RPMI7951 (cell line): Measurements from ENCODE around the gene MAMDC4. TPM values are rescaled to one million over a fixed set of nuclear protein-coding genes. Genes with fewer than 3 reads are reported as not detected.

Source experiments
- DNase-seq: peaks from one replicate; pipeline ENCODE4 v3.0.0-alpha.2; 2012; ENCODE audit warnings: low read depth
- total RNA-seq: library from RNA; depleted of rRNA; stranded (reverse); fragments of >200 nt; shearing (Covaris generic); gene quantifications from 2 replicates; pipeline ENCODE4 v1.2.3, GENCODE V29; 2014; rRNA removed

Gene MAMDC4
- total RNA-seq, 1 experiment from 2014 or later: 0.36 TPM

DNA sequence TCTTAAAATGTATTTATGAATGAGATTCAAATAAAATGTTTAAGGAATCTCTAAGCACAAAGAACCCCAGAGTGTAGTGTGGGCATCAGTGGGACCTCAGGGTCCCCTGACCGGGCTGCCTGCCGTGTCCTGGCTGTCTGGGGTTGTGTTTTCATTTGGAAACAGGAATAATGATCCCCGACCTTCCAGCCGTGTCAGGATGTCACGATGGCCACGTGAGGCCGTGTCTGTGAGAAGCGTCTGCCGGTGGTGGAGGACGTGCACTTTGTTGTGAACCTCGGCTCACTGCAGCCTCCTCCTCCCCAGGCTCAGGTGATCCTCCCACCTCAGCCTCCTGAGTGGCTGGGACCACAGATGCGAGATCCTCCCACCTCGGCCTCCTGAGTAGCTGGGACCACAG is 38.5 kb downstream of the MAMDC4 start:
- DNase-seq: no peak

GRCh38 chr9:136896027-136896426 is 43.9 kb downstream of the MAMDC4 start:
- DNase-seq: no peak

DNA sequence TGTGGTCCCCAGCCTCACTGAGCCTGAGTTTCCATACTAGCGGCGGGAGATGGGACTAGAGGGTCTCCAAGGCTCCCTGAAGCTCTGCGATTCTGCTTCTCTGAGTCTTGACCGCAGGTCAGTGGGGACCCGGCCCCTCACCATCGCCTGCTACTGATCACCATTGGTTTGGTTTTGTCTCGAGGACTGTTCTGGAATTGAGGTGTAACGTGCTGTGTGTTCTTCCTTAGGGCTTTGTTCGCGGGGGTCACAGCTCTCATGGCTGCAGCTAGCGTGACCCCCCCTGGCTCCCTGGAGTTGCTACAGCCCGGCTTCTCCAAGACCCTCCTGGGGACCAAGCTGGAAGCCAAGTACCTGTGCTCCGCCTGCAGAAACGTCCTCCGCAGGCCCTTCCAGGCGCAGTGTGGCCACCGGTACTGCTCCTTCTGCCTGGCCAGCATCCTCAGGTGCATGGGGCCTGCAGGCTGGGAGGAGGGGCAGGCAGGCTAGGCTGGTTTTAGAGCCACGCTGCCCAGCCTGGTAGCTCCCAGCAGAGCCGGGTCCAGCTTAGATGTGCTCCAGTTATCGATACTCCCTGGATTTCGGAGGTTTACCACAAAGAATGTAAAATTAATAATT is 46.4 kb downstream of the MAMDC4 start:
- no peak for DNase-seq

DNA sequence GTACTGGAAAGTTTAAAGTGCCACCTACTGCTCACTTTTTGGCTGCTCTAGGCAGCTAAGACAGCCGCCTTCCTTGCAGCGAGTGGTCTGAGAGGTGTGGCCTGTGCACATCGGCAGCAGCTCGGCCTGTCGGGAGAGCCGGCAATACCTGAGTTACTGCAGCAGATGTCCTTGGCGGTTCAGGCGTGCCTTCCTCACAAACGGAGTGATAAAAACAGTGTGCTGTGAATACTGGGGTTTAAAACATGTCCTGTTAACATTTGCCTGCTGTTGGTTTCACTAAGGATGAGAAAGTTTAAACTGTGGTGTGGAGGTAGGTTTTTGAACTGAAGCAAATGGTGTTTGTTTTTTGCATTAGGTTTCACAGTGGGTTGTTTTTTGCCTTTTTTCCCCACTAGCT is 47.0 kb downstream of the MAMDC4 start:
- DNase-seq: no peak

GRCh38 chr9:136900556-136900955 is 48.4 kb downstream of the MAMDC4 start:
- DNase-seq: no peak

- no peak for DNase-seq
Observed at GRCh38 chr9:136900988-136901515, 48.9 kb downstream of the MAMDC4 start.

DNA sequence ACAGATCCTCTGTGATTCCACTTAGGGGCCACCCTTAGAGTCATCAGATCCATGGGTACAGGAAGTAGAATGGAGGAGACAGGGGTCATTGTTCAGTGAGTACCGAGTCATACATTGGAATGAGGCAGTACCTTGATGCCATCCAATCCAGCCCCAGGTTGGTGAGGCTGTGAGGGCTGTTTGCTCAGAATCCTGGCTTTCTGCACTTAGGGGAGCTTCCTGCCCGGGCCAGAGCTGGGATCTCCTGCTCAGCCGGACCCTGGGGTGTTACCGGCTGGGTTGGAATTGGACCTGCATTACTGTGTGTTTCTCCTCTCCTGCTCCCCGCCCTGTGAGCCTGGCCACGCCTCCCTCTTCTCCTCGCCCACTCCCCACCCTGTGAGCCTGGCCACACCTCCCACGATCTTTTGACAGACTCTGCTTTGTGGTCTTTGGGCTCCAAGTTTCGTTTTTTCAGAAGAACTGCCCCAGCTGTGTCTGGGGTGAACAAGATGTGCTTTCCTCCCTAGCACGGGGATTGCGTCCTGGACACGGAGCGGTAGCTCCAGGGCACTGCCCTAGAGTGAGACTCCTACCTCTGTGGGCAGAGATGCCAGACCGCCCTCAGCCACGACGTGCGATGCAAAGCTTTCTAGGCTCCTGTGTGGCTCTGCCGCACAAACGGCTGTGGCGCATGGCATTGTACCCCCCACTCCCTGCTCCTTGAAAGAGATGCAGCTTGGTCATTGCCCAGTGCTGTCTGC is 49.5 kb downstream of the MAMDC4 start:
- peak; percentile 76 for DNase-seq

DNA sequence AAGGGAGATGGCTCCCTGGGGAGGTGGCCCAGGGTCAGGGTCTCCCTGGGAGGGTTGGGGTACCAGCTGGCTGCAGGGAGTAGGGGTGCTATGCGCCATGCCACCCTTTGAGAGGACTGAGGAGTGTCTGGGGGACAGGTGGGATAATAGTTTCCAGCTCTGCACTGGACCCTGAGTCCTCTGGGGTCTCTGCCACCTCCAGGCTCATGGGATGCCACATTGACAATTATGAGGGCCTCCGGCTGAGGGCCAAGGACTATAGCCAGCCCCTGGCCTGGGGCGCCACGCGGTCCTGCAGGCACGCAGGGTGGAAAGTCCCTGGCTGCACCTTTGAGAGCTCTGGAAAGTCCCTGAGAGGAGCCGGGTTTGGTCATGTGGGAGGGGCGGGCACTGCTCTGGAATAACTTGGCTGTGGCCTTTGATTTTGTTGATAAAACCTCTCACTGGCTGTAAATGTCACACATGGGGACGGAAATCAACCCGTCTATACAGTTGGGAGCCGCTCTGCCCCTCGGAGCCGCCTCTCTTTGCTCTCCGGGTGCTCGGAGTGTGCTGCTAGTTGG is 50.2 kb downstream of the MAMDC4 start:
- DNase-seq: peak; percentile 91

DNA sequence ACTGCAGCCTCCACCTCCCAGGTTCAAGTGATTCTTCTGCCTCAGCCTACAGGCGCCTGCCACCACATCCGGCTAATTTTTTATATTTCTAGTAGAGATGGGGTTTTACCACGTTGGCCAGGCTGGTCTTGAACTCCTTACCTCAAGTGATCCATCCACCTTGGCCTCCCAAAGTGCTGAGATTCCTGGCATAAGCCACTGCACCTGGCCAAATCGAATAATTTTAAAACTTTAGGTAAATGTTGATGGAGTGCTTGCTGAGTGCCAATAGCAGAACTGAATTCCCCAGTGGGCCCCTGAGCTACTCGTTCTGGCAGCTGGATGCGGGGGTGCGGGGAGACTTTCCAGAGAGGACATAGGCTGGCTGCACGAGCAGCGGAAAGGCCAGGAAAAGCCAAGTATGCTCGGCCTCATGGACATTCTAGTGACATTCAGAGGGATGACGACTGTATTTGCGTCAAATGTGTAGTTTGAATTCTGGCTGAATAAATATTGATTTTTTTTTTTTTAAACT is 51.0 kb downstream of the MAMDC4 start:
- DNase-seq: no peak

- no peak for DNase-seq
Observed at GRCh38 chr9:136906266-136906665, 54.1 kb downstream of the MAMDC4 start.

DNA sequence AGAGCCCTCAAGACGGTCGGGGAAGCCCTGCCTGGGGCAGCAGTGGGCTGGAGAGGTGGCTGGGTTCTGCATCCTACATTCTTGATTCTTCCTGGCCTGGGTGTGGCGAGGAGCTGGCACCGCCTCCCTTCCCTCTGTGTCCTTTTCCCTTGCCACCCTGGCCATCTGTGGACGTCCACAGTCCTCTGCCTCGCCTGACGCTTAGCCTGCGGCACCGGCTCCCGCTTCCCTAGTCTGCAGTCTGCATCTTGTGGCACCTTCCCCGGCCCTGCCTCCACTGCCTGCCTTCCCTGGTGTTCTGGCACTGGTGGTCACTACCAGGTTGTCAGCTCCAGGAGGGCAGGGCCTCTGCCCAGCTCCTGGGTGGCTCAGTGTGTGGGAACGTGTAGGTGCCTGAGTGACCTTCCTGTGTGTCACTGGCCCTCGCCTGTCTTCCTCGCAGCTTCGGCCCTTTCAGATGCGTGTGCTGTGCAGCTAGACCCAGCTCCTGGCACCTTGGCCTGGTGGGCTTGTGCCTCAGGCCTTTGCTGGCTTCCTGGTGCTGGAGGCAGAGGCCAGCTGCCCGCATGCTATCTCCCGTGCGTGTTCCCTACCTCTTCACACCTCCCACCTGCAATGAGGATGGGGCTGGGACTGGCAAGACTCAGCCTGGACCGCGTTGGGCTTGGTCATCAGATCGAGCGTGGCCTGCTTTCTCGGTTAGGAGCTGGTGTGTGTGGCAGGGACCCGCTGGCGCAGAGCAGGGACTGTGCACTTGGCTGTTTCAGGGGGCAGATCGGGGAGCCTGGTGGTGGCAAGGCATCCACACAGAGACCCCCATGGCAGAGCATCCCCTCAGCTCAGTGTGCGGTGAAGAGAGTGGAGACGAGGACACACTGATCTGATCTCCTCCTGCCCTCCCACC is 55.1 kb downstream of the MAMDC4 start:
- no peak for DNase-seq

Other genes starting within 250 kb of the MAMDC4 start
- 1.6 and 4.1 TPM in 2 replicates for gene EGFL7, start 189.4 kb upstream of the MAMDC4 start, total RNA-seq
- gene AGPAT2, start 164.9 kb upstream of the MAMDC4 start, total RNA-seq: 20.4 and 34.7 TPM in 2 replicates
- not detected in 2 replicates for gene DIPK1B, start 139.8 kb upstream of the MAMDC4 start, total RNA-seq
- gene LCN10, start 109.4 kb upstream of the MAMDC4 start, total RNA-seq: 0.10 TPM in 1 of 2 replicates, not detected in the other
- not detected in 2 replicates for gene LCN6, start 103.8 kb upstream of the MAMDC4 start, total RNA-seq
- not detected in 2 replicates for gene LCN8, start 94.1 kb upstream of the MAMDC4 start, total RNA-seq
- gene LCN15, start 87.8 kb upstream of the MAMDC4 start, total RNA-seq: not detected in 2 replicates
- 49.4 and 79.2 TPM in 2 replicates for gene TMEM141, start 61.0 kb upstream of the MAMDC4 start, total RNA-seq
- gene CCDC183, start 56.0 kb upstream of the MAMDC4 start, total RNA-seq: not detected in 2 replicates
- gene RABL6, start 44.4 kb upstream of the MAMDC4 start, total RNA-seq: 30.0 and 37.8 TPM in 2 replicates
- gene AJM1, start 9.9 kb upstream of the MAMDC4 start, total RNA-seq: 0.72 and 1.3 TPM in 2 replicates
- 88.7 and 92.2 TPM in 2 replicates for gene PHPT1, start 2.9 kb upstream of the MAMDC4 start, total RNA-seq
- gene EDF1, start 14.0 kb downstream of the MAMDC4 start, total RNA-seq: 304 and 460 TPM in 2 replicates
- gene TRAF2, start 34.2 kb downstream of the MAMDC4 start, total RNA-seq: 10.1 and 13.7 TPM in 2 replicates
- gene FBXW5, start 92.4 kb downstream of the MAMDC4 start, total RNA-seq: 48.7 and 74.1 TPM in 2 replicates
- gene C8G, start 92.9 kb downstream of the MAMDC4 start, total RNA-seq: not detected in 2 replicates
- gene LCN12, start 99.9 kb downstream of the MAMDC4 start, total RNA-seq: not detected in 2 replicates
- gene PTGDS, start 125.2 kb downstream of the MAMDC4 start, total RNA-seq: 0.24 TPM in 1 of 2 replicates, not detected in the other
- not detected in 2 replicates for gene LCNL1, start 130.6 kb downstream of the MAMDC4 start, total RNA-seq
- 24.5 and 50.9 TPM in 2 replicates for gene PAXX, start 140.1 kb downstream of the MAMDC4 start, total RNA-seq
- 0.68 and 1.7 TPM in 2 replicates for gene CLIC3, start 144.2 kb downstream of the MAMDC4 start, total RNA-seq
- 4.1 and 10.8 TPM in 2 replicates for gene ABCA2, start 175.9 kb downstream of the MAMDC4 start, total RNA-seq
- not detected in 2 replicates for gene FUT7, start 179.7 kb downstream of the MAMDC4 start, total RNA-seq
- 0.60 and 1.6 TPM in 2 replicates for gene NPDC1, start 193.8 kb downstream of the MAMDC4 start, total RNA-seq
- not detected in 2 replicates for gene ENTPD2, start 201.7 kb downstream of the MAMDC4 start, total RNA-seq
- gene SAPCD2, start 218.2 kb downstream of the MAMDC4 start, total RNA-seq: 15.3 and 21.8 TPM in 2 replicates
- gene UAP1L1, start 225.2 kb downstream of the MAMDC4 start, total RNA-seq: 7.6 and 10.0 TPM in 2 replicates
- gene MAN1B1, start 234.6 kb downstream of the MAMDC4 start, total RNA-seq: 39.2 and 56.9 TPM in 2 replicates